Stomach (tissue), 4 donors: ENCODE results near the gene CDKN1C.

Experiments
- POLR2A ChIP-seq, 4 donors: fragments of 450-650 bp; IDR thresholded peaks; one replicate each; pipeline ENCODE4 v1.6.1; 2016; ENCODE audit warnings: antibody characterized with exemption in 4 of 4, control low read depth in 2 of 4, mild to moderate bottlenecking in 1 of 4, moderate library complexity in 1 of 4
- TF ChIP-seq, protein P1 (sequence below), 7 experiments: fragments of 450-650 bp in 4 of 7; fragments of 200-600 bp in 3 of 7; sonication (generic) in 3 of 7; IDR thresholded peaks; one replicate each; pipeline ENCODE4 v1.5.1; 2016 to 2019; ENCODE audit warnings: antibody characterized with exemption in 7 of 7, control low read depth in 2 of 7, mild to moderate bottlenecking in 1 of 7

DNA sequence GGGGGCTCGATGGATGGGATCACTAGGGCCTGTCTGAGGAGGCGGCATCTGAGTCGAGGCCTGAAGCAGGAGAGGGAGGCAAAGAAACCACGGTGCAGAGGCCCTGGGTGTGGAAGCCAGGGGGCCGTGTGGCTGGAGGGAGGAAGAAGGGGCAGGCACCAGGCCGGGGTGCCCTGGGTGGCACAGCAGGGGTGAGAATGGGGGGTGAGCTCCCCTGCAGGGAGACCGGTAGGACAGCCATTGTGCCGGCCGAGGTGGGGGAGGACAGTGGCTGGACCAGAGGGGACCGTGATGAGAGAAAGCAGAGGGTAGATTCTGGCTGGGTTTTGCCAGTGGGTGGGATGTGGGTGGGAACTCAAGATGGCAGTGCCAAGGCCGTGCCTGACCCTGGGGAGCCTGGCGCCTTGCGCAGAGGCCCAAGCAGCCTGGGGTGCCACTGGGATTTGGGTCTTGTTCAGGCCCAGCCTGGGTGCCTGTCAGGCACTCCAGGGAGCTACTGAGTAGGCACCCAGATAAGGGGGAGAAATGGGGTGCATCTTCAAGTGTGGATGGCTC is 24.9 kb upstream of the CDKN1C start:
- TF ChIP-seq, protein P1, sequence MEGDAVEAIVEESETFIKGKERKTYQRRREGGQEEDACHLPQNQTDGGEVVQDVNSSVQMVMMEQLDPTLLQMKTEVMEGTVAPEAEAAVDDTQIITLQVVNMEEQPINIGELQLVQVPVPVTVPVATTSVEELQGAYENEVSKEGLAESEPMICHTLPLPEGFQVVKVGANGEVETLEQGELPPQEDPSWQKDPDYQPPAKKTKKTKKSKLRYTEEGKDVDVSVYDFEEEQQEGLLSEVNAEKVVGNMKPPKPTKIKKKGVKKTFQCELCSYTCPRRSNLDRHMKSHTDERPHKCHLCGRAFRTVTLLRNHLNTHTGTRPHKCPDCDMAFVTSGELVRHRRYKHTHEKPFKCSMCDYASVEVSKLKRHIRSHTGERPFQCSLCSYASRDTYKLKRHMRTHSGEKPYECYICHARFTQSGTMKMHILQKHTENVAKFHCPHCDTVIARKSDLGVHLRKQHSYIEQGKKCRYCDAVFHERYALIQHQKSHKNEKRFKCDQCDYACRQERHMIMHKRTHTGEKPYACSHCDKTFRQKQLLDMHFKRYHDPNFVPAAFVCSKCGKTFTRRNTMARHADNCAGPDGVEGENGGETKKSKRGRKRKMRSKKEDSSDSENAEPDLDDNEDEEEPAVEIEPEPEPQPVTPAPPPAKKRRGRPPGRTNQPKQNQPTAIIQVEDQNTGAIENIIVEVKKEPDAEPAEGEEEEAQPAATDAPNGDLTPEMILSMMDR (IDR thresholded peaks at IDR 0.05), result no peak
- no peak for TF ChIP-seq POLR2A (IDR thresholded peaks at IDR 0.05)
